GM21390 (cell line): ENCODE data around the gene SLC43A3.
A peak's percentile ranks its signal among the peaks of the same experiment; 100 is the strongest.

Experiments used
- ATAC-seq: cut with Tn5 transposase; IDR thresholded peaks from one replicate; pipeline ENCODE4 v1.9.1; 2021; ENCODE audit not compliant: unreplicated experiment

The SLC43A3 gene

DNA sequence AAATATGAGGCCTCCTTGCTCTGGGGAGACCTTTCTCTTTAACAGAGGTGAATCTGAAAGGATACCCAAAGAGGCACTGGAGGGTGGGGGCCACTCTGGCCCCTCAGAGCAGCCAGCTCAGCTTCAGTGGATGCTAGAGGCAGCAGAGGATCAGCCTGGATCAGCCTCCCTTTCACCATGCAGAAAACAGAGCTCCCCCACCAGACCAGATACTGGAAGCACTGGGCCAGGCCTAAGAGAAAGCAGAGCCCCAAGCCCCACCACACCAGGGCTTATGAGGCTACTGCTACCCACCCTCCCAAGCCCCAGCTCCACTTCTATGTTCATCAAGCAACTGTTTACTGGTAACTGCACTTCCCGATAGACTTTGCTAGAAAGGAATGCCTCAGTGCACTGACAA, 4.0 kb upstream of the SLC43A3 start:
- no peak for ATAC-seq

DNA sequence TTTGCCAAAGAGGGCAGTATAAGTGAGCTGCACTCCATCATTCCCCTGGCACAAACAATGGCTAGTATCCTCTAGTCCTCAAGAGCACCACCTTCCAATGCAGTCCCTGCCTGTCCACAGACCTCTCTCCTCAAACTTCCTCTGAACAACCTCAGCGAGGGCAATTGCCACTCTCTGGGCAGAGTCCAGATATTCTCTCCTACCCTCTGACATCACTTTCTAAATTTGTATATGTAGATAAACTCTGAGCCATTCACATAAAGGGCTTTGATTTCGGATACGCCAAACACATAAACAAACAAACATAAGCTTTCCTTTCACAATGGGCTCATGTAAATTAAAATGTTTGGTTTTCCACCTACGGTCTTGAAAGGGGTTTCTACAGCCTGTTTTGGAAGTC, 3.0 kb upstream of the SLC43A3 start:
- no peak for ATAC-seq

DNA sequence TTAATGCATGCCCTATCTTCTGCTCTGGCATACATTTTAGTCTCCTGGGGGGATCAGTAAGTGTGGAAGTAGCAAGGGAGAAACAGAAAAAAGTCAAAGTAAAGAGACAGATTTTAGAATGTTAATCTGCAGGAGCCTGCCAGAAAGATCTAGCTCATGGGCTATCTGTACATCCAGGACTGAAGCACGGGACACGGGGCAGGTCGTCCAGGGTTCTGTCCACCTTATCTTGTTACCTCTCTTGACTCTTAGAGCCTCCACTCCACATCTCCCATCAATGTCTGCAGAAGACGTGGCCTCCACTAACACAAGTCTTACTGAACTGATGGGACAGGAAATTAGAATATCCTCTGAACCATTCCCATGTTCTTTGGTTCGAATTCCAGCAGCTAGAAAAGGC, 1.7 kb upstream of the SLC43A3 start:
- ATAC-seq = no peak

DNA sequence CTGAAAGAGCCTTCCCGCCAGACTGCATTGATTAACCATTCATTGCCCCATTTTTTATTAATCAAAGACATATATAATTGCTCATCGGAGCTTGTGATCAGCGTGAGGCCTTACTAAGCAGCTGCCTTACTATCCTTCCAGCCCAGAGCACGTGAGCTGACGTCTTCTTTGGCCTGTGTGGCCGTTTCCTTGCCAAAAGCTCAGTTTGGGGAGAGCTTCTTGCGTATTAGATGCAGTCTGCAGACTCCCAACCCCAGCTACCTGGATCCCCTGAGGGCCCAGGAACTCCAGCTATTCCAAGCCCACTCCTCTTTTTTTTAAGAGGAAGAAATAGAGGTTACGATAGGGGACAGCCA, 784 bp upstream of the SLC43A3 start:
- no peak for ATAC-seq

DNA sequence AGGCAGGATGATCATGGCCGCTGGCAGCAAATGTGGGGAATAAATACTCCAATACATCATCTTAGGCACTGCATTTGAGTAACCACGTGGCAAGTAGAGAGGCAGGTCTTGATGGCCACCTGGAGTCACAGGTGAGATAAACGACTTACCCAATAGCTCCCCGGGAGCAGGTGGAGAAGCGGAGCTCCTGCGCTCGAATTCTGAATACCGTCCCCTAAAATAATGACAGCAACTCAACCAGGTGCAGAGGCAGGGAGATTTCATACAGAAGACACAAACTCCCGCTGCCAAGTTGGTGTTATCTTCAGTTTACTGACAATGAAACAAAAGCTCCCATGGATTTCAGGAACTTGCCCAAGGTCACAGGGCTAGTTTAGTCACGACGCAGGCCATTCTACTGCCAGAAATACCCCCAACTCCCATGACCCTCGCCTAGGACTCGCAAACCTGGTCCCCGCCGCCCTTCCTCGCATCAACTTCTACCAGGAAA, 437 bp downstream of the SLC43A3 start:
- no peak for ATAC-seq

DNA sequence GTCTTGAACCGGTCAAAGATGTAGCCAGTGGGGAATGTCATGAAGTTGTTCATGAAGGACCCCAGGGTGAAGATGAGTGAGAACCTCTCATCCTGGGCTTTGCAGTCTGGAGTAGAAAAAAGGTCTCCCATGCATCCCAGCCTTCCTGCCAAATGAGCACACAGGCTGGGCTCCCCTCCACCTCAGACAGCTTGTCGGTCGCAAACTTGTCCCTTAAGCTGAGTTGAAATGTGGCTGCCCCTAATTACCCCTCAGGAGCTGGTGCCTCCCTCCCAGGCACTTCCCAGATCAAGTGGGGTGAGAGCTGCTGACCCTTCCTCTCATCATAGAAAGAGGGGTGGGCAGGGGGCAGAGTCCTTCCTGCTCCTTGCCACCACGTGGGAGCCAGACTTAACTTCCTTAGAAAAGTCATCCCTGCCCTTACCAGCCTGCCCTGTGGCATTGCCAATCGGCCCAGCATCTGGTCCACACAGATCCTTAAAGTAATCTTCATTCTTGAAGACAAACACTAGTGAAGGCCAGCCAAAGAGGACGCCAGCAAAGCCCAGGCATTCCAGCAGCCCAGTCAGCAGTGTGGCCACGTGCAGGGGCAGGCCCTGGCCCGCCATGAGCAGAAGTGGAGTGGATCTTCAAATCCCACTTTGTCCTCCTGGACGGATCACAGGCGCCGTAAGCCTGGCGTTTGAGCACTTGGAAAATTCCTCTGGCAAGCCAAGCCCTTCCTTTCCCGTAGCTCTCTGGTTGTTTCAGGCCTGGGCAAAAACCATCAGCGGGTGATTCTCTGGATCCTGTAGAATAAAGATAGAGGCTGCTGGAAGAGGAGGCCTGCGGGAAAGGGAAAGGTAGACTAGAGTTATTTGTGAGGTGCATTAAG, 1.1 kb downstream of the SLC43A3 start:
- no peak for ATAC-seq

DNA sequence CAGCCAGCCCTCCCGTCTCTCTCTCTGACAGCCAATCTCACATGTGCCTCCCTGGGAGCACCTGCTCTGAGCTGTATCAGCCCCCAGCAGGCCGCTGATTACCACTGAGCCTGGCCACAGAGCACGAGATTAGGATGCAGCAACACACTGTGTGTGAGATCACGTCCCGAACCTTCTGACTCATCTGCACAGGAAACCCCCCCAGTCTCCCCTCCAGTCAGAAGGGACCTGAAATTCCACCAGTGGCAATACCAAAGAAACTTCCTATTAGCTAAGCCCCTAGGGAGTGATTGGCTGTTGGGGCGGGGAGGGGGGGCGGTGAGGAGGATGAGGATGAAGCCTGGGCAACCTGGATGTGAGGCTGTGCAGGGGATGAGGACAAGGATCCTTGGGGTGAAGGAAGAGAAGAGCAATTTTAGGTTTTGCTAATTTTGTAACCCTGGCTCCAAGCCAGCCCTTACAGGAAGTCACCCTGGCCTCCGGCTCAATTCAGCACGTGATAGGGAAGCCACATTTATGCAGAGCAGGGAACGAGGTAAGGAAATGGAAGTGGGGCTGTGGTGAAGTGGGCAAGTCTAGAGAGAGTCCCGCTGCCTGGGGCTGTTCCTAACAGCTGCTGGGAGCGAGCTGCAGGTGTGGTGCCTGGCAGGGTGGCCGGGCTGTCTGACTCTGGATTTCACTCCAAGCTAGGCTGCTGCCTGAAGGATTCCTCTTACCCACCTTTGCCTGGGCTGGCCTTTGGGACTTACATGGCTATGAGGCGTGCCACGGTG, 1.9 kb downstream of the SLC43A3 start:
- peak; percentile 89 for ATAC-seq

DNA sequence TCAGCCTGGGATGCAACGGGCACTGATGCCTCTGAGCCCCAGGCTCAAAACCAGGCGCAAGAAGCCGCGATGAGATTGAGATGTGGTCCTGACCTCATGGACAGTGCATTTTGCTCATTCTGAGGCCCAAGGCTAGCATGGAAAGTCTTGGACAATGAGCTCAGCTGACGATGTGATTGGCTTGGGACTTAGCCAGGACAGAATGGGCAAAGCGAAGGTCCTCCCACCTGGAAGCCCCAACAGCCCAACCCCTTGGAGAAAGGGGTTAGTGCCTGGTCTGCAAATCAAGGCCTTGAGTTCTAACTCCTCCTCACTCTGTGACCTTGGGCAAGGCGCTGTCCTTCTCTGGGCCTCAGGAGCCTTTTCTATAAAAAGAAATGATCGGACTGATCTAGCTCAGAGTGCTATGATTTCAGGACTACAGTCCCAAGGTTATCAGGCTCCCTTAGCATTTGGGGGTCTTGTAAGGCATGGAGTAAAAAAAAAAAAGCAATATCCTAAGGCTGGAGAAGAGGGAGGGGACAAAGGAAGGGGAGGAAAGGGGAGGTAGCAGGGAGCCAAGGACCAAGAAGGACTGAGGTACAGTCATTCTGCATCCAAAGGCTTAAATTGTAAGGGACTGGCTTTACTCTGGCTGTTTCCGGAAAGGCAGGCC, 2.7 kb downstream of the SLC43A3 start:
- ATAC-seq = no peak

DNA sequence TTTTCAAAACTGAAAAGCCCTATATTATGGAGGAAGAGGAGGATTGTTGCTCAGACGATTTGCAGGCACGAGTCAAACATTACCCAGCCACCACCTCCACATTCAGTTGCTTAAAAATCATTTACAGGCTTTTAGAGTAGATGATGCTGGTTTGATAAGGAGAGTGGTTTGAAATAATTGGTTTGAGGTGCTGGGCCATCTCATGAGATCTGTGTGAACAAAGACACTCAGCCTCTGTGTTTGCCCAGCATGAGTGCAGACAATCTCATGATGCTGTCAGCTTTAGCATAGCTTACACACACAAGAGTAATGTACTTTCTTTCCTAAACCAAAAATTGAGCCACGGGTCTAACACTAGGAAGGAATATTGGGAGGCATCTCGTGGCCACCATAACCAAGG, 4.3 kb downstream of the SLC43A3 start:
- ATAC-seq = no peak

DNA sequence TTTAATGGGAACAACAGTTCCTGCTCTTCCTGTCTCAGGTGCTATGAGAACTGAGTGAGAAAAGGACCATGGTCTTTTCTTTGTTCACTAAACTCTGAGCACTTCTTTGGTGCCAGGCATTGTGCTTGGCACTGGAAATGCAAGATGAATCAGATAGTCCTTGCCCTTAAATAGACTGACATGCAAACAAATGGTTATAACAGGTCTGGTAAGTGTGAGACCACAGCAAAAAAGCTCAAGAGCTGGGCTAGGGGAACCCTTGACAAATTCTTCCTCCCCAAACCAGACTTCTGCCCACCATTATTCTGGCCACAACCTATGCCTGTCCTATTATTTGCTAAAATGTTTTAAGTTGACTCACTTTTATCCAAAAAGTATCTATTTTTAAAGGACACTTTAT, 5.1 kb downstream of the SLC43A3 start:
- ATAC-seq = no peak

DNA sequence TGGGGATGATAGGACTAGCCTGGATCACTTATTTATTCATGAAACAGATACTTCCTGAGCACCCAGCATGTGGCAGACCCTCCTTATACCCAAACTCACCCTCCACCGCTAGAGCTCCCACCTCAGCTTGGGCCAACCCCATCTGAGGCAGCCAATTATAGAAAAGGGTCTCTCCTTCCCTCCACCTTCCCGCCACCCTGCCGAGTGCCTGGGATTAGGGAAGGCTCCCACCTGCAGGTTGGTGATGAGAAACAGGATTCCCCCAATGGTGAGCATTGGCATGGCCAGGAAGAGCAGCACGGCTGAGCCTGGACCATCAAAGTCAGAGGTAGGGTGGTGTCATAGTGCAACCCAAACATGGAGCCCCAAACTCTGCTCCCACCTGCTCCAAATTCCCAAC, 5.9 kb downstream of the SLC43A3 start:
- ATAC-seq = no peak

DNA sequence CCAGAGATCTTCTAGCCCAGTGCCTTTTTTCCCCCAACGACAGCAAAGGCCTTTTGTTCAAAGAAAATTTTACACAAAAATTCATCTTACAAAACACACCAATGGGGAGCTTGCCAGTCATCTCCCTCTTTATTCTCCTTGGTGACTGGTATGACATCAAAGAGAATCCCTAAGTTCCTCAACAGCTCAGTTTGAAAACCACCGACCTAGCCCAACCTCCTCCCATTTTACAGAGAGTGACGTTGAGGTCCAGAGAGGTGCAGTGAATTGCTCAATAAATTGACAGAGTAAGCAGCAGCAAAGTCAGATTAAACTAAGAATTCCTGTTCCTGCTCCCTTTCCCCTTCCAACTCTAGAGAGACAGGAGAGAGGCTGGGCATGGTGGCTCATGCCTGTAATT, 7.8 kb downstream of the SLC43A3 start:
- ATAC-seq = no peak

DNA sequence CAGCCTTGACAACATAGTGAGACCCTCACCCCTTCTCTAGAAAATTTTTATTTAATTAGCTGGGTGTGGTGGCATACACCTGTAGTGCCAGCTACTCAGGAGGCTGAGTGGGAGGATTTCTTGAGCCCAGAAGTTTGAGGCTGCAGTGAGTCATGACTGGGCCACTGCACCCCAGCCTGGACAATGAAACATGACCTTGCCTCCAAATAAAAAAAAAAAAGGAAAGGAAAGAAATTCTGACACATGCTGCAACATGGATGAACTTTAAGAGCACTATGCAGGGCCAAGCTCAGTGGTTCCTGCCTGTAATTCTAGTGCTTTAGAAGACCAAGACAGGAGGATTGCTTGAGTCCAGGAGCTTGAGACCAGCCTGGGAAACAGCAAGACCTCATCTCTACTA, 8.8 kb downstream of the SLC43A3 start:
- ATAC-seq = no peak

DNA sequence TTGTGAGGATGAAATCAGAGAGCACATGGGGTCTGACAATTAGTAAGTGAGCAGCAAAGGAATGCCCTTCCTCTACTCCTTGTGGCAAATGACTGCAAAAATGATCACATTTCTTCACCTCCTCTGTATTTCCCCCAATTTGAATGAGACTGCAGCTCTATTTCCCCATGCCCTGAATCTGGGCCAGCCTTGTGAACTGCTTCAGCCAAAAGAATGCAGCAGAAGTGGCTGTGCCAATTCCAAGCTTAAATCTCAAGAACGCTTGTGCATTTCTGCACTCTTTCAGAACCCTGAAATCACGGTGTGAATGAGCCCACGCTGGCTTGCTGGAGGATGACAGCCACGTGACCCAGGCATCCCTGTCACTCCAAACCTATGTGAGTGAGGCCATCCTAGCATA, 9.9 kb downstream of the SLC43A3 start:
- ATAC-seq = no peak

DNA sequence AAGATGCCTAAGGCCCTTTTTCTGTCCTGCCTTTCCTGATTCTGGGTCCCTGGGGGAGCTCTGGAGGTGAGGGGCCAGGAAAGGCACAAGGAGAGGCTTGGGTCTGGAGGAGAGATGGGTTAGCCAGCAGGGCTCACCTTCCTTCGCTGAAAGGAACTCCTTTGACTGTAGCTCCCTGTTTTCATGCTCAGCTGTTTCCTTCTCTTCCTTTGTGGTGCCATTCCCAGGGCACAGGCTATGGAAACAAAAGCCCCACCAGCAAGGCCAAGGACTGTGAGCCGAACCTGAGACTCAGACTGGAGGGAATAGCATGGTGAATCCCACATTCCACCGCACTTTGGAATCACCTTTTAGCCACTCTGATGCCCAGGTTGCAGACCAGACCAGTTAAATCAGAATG, 10.5 kb downstream of the SLC43A3 start:
- ATAC-seq = no peak

DNA sequence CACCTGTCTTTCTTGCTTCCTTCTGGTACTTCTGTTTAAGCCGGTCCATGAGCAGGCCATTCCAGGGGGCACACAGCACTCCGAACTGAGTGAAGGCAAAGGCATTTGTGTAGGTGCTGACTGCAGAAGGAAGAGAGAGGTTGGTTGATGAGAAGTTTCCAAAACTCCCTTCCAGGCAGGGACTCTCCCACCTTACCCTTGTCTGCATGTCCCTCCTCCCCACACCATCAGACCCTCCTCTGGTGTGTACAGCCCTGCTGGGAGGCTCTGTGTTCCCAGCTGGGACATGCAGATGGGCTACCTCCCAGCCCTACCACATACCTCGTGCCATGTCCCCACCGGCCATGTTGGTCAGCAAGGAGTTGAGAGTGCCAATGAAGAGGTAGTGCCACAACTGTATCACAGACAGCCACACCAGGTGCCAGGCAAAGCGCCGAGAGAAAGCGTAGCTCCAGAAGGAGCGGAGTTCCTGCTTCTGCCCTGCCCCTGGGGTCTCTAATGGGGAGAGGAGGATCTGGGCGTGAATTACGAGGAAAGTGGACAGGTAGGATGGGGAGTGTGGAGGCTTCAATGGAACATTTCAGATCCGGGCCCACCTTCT, 12.2 kb downstream of the SLC43A3 start:
- no peak for ATAC-seq

DNA sequence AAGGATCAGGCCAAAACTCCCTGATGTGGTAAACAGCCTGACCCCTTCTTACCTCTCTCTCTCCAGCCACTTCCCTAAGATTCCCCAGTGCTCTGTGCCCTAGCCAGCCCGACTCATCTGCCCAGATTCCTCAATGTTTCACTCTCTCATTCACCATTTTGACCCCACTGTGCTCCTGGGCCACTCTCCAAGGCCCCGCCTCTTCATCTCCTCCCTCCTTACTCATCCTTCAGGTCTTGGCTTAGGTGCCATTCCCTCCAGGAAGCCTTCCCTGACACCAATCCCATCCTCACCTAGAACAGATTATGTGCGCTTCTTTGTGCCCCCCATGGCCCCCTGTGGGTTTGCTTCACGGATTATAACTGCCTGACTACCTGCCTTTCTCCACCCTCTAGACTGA, 13.2 kb downstream of the SLC43A3 start:
- no peak for ATAC-seq

DNA sequence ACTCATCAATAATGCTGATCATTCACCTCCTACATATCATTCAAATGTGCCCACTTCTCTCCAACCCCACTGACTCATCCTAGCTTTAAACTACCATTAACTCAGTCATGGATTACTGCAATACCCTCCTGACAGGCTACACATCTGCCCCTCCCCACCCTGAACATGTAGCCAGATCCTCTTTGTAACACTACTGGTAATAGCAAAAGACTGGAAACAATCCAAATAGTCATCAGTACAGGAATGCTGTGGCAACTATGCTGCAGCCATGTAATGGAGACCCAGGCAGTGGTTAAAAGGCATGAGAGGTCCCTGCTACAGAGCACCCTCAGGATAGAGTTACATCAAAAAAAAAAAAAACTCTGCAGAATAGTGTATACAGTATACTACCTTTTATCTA, 16.6 kb downstream of the SLC43A3 start:
- no peak for ATAC-seq

DNA sequence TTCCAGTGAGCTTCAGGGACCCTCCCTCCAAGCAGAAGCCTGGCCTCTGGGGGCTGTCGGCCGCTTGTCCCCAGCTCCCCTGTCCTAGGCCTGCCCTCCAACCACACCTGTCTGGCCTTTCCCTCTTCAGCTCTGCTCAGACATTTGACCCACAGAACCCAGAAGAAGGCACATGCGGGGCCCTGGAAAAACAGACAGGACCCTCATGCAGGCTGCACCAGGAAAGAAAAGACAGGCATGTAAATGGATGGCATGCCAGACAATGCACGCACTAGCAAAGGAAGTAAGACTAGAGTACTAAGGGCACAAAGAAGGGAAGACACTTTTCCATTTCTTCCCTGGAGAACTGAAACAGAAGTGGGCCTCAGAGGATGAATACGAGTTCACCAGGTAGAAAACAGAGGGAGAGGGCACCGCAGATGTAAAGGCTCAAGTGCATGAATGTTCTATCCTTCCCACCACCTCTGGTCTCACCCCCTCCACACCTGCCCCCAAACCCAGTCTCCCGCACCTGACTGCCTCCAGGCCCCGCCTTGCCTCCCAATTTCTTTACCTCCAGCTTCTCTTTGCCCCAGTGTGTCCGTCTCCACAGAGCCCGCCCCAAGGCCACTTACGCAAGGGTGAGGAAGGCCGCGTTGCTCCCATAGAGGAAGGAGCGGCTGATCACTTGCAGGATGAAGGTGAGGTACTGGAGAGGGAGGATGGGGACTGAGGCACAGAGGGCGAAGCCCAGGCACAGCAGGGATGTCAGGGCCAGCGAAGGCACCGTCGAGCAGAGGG, 17.4 kb downstream of the SLC43A3 start:
- ATAC-seq = no peak

DNA sequence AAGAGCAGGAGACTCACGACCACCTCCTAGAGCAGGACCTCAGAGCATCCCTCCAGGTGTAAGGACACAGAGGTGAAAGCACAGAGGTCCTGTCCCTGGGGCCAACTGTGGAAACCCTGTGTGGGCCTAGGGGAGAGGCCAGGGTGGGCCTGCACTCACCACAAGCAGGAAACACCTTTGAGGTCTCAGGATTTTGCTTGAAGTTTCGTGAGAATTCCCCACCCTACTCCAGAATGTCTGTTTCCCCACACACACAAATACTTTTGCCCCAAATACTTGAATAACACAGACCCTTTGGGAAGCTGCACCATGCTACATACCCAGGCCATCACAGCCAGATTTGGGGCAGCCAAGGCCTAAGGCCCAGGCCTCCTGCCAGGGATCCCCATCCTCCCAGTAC, 18.1 kb downstream of the SLC43A3 start:
- no peak for ATAC-seq
